Superior temporal gyrus (tissue), 1 donor: ENCODE data around the gene PHF10.
"Not testable (repeated sequence)": the region's sequence is repeated elsewhere in the genome, so short reads cannot be mapped to it uniquely, and the experiment has no call there.

Experiments
- DNase-seq: peaks from one replicate; pipeline ENCODE4 v3.0.0-alpha.2; 2016; ENCODE audit errors: extremely low spot score

PHF10 gene

DNA sequence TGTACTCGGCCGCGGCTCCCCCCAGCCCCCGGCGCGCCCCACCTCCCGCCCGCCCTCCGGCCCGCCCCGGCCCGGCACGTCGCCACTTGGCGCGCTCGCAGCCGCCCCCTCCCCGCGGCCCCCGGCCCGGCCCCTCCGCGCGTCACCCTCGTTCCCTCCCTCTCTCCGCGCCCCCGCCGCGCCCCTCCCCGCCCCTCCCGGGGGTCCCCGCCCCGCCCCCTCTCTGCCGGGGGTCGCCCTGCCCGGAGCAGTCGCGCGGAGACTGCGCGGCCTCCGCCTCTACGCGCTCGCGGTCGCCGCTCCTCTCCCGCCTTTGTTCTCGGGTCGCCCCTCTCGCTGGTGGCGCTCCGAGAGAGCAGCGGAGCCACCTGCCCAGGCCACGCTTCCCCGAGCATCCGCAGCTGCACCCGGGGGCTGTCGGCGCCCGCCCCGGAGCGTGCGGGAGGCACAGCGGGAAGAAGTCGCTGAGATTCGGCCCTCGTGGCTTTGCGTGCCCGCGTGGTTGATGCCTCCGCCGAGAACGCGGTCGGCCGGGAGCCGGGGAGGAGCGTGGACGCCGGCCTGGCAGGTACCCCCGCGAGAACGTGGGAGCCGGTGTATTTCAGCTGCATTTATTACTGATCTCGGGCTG, at the start of gene PHF10:
Gene PHF10 (minus strand): TSS at position 7 of the 631 bp plus-strand sequence. CDS start 569 bp downstream, outside the sequence.
- DNase-seq = peak; percentile 48

DNA sequence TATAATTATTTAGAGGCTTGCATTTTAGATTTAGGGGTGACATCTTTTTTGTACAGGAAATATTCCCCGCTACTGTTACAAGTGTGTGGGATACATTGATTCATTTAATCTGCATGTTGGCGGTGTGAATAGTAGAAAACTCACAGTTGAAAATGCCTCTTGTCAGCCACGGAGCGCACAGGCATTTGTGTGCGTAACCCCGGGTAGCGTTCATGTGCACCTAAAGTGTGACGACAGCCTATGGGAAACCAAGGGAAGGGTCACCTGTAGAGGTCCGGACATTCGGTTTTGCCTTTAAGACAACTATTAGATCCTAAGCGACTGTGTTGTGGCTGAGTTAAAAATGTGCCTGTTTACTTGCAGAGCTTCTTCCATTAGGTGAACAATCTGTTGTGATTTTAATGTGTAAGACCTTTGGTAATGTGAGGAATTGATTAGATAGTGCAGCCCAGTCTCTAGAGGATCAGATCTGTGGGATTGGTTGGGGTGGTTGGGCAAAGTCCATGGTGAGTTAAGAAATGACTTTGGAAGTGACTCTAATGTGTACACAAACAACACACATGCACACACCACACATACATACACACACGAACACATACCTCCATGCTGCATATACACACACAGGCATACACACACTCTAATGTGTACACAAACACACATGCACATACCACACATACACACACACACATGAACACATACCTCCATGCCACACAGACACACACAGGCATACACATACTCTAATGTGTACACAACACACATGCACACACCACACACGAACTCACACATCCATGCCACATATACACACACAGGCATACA, 42.8 kb upstream of the PHF10 start:
- DNase-seq = no peak

DNA sequence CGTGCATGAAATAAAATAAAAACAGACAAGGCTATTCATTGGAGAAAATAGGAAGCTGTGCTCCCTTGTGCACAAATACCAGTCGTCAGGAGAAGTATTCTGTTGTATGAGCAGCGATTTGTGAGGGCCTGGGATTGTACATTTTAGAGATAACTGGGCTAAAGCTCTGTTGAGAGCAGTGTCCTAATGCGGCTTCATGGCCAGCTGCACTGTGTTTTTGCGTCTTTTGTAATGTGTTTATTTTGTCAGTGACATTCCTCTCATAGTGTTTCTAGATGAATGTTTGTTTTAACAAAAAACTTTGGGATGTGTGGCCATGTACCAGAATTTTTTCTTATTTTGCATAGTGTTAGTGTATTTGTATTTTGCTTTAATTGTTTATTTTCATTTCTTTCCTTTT, 41.9 kb upstream of the PHF10 start:
- peak; percentile 13 for DNase-seq

DNA sequence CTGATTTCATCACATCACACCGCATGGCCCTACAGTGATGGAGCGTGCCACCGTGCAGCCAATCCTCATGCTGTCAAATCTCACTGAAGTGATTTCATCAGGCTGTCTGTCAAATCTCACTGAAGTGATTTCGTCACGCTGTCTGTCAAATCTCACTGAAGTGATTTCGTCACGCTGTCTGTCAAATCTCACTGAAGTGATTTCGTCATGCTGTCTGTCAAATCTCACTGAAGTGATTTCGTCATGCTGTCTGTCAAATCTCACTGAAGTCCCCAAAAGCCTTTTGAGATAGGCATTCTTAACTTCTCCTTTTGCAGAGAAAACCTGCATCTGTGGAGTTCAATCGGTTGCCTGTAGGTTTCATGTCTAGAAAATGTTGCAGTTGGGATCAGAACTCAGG, 41.5 kb upstream of the PHF10 start:
- DNase-seq = not testable (repeated sequence)

DNA sequence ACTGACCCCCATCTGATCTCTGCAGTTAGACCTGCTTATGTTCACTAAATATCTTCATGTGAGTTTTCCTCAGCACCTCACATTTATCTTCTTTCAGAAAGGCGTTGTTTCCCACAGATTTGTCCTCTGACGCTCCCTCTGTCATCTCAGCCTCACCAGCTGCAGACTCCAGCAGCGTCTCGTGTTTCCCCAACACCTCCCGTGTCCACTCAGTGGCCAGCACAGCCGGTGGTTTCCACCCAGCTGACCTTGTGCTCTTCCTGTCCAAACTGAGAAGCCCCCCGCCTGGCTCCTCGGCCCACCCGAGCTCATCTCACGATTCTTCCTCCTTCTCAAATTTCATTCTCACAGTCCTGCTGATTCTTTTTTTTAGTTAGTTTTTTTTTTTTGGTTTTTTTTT, 39.6 kb upstream of the PHF10 start:
- no peak for DNase-seq

DNA sequence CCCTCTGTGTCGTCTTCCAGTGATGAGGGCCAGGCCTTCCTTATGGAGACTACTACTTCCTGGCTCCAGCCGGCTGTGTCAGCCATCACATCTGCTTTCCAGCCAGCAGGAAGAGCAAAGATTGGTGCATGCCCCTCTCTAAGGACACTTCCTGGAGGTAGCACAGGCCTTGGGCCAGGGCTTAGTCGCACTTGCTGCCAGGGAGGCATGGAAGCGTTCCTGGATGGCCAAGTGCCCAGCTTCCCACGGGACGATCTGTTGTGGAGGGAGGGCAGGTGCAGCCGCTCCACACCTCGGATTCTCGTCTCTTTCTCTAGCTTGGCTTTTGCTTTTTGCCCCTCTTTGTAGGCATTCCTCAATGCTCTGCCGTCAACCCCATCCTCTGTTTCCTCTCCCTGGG, 39.0 kb upstream of the PHF10 start:
- DNase-seq = no peak

DNA sequence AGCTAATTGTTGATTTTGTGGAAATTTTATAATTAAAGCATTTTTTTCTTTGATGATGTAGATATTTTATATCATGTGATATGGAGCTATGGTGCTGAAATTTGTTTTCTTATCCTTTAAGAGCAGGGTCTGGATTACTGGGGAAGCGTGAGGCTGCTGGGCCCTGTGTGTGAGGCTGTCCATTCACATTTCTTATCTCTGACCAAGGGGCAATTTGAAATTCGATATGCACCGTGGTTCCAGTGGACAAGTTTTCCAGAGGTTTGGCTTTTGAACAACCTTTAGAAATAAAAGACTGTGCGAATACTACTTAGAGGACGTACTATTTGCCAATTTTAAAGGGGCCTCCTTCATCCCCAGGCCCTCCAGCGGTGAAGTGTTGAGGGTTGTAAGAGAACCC, 30.9 kb upstream of the PHF10 start:
- DNase-seq = no peak

DNA sequence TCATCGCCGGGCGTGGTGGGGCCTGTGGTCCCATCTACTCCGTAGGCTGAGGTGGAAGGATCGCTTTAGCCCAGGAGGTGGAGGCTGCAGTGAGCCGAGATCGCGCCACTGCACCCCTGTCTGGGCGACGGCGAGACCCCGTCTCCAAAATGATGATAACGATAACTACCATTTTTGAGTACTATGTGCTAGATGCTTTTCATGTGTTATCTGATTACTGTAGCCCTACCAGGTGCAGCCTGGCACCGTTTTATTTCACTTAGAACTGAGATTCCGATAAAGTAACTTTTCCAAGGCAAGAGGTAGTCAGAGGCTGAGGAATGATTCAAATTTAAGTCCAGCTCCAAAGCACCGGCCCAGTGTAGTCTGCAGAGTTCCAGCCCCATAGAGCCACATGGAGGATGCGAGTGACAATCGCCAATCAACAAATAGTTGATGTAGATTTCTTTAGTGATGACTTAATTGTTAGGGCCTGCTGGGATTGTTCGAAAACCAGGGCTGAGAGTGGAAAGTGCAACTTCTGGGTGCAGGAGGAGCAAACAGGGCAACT, 27.8 kb upstream of the PHF10 start:
- no peak for DNase-seq

DNA sequence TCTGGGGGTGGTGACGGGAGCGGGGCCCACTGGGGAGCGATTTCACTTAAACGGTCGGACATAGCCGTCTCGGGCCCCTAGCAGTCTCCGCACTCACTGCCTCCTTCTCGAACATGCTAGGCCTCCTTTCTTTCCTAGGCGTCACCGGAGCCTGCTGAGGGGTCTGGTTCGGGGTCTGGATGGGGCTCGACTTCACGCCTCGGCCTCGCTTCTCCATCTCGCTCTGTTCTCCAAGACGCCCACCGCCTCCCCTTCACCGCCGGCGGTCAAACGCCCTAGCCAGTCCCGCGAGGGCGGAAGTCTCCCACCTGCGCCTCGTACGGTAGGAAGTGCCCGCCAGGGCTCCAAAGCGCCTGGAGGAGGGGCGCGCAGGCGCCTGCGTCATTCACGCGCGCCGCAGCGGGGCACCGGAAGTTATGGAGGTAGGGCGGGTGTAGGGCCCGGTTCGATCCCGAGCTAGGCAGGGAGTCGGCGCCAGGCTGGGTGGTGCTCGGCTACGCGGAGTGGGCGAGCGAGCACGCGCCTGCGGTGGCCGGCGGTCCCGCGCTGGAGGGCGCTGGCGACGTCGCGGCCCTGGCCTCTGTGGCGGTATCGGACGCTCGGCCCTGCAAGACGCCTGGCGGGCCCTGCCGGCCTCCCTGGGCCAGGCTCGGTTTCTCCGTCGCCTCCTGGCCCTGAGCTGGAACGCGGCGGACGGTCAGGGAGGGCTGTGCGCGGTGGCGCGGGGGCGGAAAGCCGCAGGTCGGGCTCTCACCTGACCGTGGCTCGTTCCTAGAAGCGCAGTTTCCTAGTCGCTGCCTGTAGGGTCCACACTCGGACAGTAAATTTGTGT, 27.2 kb upstream of the PHF10 start, which contains the start of the genes DYNLT2 and ERMARD:
Gene DYNLT2 (minus strand): TSS at position 331 of the 832 bp plus-strand sequence. CDS start 114 bp downstream, at position 217.
Gene ERMARD (plus strand): TSS at position 381 of the 832 bp plus-strand sequence. CDS start 36 bp downstream, at position 417.
- peak; percentile 94 for DNase-seq

DNA sequence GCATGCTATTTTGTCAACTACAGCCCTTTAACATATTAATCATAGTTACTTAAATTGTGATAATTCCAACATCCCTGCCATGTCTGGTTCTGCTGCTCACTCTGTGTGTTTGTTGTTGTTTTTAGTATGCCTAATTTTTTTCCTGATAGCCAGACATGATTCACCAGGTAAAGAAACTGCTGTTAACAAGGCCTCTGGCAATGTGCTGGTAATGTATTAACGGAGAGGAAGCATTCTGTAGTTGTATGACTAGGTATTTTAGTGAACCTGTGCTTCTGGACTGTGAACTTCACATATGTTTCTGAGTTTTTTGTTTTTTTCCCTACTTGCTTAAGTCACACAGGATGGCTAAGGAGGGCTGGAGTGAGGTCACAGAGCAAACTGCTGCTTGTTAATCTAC, 22.3 kb upstream of the PHF10 start:
- no peak for DNase-seq

DNA sequence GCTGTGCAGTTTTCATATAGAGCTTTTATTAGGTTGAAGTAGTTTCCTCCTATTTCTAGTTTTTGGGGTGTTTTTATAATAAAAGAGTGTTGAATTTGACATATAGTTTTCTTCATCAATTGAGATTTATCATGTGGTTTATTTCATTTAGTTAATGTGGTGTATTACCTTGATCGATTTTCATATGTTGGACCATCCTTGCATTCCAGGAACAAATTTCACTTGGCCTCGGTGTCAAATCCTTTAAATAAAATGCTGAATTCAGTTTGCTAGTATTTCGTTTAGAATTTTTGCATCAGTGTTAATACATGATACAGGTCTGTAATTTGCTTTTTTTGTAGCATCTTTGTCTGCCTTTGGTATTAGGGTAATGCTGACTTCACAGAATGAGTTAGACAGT, 21.1 kb upstream of the PHF10 start:
- no peak for DNase-seq

DNA sequence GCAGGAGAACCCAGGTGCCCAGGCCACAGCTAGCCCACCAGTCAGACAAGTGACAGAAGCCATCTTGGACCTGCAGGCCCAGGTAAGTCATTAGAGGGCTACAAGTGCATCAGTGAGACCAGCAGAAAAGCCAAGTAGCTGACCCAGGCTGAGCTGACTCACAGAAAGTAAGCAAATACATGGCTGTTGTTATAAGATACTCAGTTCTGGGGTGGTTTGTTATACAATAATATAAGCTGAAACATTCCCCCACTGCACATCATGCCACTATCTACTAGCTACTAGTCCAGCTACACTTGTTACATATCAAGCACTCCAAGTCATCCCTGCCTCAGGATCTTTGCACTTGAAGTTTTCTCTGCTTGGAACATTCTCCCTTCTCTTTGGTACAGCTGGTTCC, 17.0 kb upstream of the PHF10 start:
- DNase-seq = no peak

DNA sequence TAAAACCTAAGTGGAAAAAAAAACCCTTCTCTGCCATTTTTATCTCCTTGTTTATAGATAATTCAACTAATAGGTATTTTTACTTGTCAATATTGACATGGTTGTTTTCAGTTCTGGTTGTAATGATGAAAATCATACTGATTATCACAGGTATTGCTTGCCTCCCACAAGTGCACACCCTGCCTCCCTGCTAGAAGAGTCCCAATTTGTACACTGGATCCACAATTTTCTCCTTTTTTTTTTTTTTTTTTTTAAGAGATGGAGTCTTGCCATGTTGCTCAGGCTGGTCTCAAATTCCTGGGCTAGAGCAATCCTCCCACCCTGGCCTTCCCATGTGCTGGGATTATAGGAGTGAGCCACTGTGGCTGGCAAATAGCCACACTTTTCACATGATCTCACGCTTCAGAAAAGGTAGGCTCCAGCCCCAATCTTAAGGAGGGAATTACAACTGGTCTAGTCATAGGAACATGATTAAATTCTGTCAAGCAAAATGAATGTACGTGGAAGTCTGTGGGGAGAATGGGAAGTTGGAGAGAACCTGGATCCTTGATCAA, 14.8 kb upstream of the PHF10 start:
- DNase-seq = no peak

DNA sequence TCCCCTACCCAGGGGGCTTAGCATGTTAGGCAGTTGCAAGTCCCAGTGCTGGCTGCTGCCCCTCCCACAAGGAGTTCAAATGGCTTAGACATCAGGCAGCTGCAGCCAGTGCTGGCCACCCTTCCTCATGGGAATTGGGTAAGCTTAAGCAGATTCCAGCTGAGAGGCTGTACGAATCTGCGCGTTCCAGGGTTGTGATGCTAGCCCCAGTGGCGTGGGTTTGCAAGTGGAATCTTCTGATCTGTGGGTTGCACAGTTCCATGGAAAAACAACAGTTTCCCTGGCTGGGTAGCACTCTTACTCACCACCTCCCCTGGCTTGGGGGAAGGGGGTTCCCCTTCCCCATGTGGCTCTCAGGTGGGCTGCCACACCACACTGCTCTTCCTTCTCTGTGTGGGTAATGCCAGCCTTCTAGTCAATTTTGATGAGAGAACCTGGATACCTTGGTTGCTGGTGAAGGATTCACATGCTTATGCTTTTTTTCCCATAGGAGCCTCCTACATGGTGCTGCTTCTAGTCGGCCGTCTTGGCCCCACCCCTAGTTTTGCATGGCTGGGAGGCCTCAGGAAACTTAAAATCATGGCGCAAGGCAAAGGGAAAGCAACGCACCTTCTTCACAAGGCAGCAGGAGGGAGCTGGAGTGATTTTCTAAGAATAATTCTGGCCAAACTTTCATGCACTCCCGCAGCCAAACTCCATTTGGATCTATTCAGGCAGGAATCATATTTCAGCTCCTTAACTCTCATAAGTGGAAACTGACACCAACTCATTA, 14.1 kb upstream of the PHF10 start:
- no peak for DNase-seq

DNA sequence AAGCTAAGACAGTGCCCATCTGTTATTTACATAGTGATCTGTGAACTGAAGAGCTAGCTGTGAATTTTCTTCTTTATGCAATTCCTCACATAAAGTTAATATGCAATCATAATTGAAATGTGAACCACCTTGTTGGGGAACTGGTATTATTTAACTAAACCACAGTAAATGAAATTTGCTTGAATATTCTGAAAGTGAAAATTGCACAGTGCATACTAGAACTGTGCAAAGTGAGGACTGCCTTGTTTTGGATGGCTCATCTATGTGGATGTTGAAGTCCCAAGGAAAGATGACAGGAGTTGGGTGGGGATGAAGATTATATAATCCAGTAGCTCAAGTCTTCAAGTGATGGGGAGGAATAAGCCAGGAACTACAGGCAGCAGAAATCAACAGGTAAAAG, 5.7 kb upstream of the PHF10 start:
- DNase-seq = no peak

DNA sequence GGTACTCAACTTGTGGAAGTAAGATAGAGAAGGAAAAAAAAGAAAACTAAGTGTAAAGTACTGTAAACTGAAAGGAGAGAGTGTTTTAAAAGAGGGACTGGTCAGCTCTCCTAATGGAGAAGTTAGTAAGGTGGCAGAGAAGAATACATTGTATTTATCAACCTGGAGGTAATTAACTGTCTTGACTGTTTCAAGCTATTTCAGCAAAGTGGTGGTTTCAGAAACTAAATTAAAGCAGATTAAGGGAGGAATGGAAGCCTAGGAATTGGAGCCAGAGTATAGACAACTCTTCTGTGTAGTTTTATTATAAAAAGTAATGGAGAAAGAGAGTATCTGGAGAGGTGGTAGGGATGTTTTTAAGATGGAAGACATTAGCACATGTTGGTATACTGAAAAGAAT, 2.7 kb upstream of the PHF10 start:
- no peak for DNase-seq

DNA sequence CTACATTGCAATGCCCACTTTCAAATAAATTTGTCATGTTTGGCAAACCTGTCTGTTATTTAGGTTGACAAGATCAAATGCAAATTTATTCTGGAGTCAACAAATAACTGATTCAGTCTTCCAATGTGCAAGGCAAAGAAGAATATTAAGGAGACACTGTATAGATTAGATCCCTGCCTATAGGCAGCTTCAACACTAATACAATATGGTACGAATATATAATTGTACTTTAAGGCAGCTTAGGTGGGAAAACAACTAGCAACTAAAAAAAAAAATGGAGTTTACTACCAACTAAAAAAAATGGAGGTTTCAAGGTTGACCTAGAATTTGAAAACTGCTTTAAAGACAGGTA, 1.7 kb upstream of the PHF10 start:
- no peak for DNase-seq

DNA sequence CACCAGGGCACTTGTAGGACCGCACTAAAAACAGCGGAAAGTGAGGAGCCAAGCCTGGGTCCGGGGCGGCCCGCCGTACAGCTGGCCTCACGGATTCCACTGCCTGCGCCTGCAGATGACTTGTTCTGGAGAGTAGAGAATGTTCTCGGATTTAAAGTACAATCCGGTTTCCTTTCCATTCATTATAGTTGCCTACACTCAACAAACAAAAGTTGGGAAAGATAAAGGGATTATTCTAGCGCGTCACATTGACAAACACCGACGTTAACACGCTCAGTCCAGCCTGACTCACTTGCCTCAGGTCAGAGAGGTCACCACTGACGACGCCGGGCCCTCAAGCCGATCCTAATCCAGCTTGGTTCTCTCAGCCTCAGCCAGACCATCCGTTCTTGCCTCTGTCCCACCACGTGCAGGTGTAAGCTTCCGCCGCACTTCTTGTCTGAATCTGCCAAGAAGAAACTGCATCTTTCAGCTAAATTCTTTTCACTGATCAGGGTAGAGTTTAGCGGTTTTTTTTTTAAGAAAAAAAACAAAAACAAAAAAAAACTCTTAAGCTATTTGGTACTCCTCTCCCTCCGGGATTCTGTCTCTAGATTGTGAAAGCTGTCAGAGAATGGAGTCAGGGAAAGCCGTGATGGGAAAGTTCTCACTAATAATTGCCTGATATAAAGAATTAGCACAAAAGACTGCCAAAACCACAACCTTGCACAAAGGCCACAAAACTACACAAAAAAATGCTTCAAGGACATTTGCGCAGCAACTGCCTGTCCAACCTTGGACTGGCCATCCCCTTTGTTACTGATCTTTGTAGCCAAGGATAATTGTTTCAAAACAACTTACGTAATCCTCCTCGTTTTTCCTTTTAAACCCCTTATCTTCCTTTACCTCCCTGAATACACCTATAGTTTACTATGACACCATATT, 1.1 kb upstream of the PHF10 start:
- peak; percentile 56 for DNase-seq

DNA sequence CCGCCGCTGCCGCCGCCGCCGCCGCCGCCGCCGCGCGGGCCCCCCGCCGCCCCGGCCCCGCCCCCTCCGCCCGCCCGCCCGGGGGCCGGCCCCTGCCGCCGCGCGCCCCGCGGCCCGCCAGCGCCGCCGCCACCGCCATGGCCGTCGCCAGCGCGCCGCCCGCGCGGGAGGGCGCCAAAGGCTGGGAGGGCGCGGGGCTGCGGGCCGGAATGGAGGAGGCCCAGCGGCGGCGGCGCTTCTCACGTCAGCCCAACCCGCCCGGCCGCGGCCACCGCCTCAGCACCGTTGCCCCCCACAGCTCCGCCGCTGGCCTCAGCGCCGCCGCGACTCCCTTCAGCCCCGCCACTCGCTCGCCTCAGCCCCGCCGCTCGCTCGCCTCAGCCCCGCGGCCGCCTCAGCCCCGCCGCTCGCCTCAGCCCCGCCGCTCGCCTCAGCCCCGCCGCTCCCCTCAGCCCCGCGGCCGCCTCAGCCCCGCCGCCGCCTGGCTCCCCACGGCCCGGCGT, 258 bp downstream of the PHF10 start:
- no peak for DNase-seq
